T follicular helper cell (primary cell): ENCODE data around the gene RCOR3.
"Not testable (repeated sequence)": the region's sequence is repeated elsewhere in the genome, so short reads cannot be mapped to it uniquely, and the experiment has no call there.

Experiments used
- DNase-seq: peaks from one replicate; pipeline ENCODE4 v3.0.0-alpha.2; 2020; ENCODE audit warnings: low read depth
- total RNA-seq, 2 experiments: gene quantifications; one replicate each; lab custom pipeline; 2026; lab: John Stamatoyannopoulos, UW

Gene RCOR3
- total RNA-seq, result 22.4 to 50.7 reads per million in 2 experiments

- peak; percentile 85 for DNase-seq
Measured at GRCh38 chr1:211258756-211259637, at the start of gene RCOR3. RCOR3 (plus strand) TSS chr1:211259366; CDS start chr1:211259561, 195 bp downstream.

DNA sequence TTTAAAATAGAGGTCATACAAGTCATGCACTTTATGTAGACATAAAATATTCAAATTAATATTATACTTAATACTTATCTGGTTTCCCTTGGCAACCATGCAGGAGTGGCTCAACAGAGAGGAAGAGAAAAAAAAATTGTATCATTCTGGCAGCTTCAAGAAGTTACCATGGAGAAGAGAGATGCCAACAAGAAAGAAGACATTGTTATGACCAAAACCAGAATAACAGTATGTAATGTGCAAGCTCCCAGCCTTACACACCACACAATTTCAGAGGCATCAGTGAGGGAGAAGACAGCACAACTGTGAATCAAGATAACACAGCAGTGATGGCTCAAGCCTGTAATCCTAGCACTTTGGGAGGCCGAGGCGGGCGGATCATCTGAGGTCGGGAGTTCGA lies 49.1 kb upstream of the RCOR3 start:
- DNase-seq, result no peak

- DNase-seq, result no peak
Measured at GRCh38 chr1:211210965-211211364, 48.2 kb upstream of the RCOR3 start.

DNA sequence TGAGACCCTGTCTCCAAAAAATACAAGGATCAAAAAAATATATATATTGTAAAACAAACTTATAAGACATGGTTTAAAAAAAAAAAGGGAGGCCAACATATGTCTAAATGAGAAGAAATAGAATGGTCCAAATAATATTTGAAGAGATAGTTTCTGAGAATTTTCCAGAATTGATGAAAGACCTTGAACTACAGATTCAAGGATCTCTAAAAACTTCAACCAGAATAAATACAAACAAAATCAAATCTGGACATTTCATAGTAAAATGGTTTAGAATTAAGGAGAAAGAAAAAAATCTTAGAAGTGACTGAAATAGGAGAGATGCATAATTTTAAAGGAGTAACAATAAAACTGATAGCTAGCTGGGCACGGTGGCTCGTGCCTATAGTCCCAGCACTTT lies 45.5 kb upstream of the RCOR3 start:
- DNase-seq, result no peak

DNA sequence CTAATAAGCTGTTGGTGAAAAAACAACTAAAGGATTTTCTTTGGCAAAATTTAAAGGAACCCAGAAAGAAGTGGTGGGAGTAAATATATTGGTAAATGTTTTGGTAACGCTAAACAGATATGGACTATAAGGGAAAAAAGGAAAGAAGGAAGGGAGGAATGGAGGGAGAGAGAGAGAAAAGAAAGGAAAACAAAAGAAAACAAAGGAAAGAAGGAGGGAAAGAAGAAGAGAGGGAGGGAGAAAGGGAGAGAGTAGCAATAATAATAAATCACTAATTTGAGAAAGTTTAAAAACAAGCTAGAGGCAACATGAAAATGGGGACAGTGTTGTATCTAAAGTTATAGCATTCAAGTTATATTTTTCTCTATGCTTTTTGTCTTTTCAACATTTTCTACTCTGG lies 43.6 kb upstream of the RCOR3 start:
- no peak for DNase-seq

- no peak for DNase-seq
Measured at GRCh38 chr1:211217392-211217791, 41.8 kb upstream of the RCOR3 start.

GRCh38 chr1:211222469-211223234 lies 36.5 kb upstream of the RCOR3 start:
- not testable (repeated sequence) for DNase-seq

GRCh38 chr1:211228573-211229364 lies 30.4 kb upstream of the RCOR3 start:
- DNase-seq, result peak; percentile 27

- no peak for DNase-seq
Measured at GRCh38 chr1:211229365-211229759, 29.8 kb upstream of the RCOR3 start.

DNA sequence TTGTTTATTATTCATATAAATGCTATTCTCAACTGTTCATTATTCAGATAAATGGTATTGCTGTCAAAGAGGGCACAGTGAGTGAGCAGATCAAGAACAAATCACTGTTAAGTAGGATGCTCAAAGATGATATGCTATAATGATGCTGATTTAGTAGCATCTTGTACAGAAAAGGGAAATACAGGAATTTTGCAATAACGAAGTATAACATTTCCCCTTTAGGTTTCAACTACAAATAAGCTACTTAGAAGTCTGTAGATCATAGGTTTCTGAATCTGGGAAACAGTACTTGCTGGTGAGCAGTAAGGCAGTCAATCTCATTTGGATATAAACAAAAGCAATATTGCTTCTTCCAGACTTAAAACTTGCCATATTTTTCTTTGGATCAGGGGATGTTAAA lies 27.3 kb upstream of the RCOR3 start:
- DNase-seq, result no peak

- DNase-seq, result no peak
Measured at GRCh38 chr1:211236633-211237320, 22.4 kb upstream of the RCOR3 start.

GRCh38 chr1:211237579-211237978 lies 21.6 kb upstream of the RCOR3 start:
- DNase-seq, result no peak

GRCh38 chr1:211240567-211240966 lies 18.6 kb upstream of the RCOR3 start:
- not testable (repeated sequence) for DNase-seq

DNA sequence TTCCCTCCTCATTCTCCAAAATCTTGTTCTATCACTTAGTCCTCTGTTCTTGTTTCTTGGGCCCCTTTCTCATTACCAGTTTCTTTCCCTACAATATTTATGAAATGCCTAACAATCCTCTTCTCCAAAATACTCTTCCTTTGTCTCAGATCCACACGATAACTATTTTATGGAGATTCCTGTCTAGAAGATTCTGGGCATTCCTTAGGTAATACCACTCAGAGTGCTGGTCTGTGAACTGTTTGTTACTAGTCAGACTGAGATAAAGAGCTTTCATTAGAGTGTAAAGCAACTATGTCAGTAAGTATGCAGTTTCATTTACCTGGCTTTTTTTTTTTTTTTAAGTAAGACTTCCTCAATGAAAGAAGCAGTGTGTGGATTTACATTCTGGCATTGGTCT lies 18.1 kb upstream of the RCOR3 start:
- no peak for DNase-seq

GRCh38 chr1:211243639-211244038 lies 15.5 kb upstream of the RCOR3 start:
- not testable (repeated sequence) for DNase-seq

- DNase-seq, result not testable (repeated sequence)
Measured at GRCh38 chr1:211246583-211246982, 12.6 kb upstream of the RCOR3 start.

DNA sequence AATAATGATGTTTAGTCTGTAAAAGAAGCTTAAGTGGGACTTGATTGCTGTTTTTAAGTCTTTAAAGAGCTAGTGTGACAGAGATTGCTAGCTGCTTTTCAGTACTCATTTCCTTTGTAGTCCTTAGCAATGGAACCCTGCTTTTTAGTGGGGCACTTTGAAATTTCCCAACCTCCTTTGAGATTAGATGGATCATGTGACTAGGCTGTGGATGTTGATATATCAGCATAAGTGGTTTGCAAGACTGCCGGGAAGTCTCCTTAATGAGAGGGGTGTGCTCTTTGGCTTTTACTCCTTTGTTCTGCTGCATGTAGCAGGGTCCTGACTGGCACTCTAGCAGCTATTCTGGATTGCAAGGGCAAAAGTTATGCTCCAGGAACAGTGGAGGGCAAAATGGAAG lies 11.2 kb upstream of the RCOR3 start:
- DNase-seq, result no peak

DNA sequence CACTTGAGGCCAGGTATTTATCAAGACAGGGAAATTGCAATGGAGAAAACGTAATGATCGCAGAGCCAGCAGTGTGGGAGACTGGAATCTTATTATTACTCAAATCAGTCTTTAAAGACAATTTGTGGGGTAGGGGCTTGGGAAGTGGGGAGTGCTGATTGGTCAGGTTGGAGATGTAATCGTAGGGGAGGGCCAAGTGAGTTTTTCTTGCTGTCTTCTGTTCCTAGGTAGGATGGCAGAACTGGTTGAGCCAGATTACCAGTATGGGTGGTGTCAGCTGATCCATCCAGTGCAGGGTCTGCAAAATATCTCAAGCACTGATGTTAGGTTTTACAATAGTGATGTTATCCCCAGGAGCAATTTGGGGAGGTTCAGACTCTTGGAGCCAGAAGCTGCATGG lies 9.6 kb upstream of the RCOR3 start:
- DNase-seq, result not testable (repeated sequence)

- DNase-seq, result no peak
Measured at GRCh38 chr1:211257826-211258225, 1.3 kb upstream of the RCOR3 start.

- peak; percentile 15 for DNase-seq
Measured at GRCh38 chr1:211258310-211258755, 833 bp upstream of the RCOR3 start.

- peak; percentile 36 for DNase-seq
Measured at GRCh38 chr1:211259638-211260126, 516 bp downstream of the RCOR3 start.
